ENCODE results near the gene KCNK16. TPM values are rescaled to one million over a fixed set of nuclear protein-coding genes. Genes with fewer than 3 reads are reported as not detected.

The KCNK16 gene
- total RNA-seq, 2 experiments from 2014 or later = not detected

- ChIA-PET POLR2A (no interaction called here), CTCF (no interaction called here)
- ATAC-seq (ENCODE audit: poor library complexity) (no peak), DNase-seq (peak in 3 of 14 experiments; percentile 18 to 54 (median 52))
- no peaks in the 10 kb centered on the region for H3K27me3 ChIP-seq (ENCODE audit: control insufficient read depth in 1 of 2, insufficient read depth in 2 of 2, low read length in 2 of 2)
- Mint-ChIP-seq H3K27ac (no peak overlapping the region), H3K4me3 (no peak overlapping the region), H3K4me1 (ENCODE audit: low read depth) (no peaks in the 10 kb centered on the region), H3K9me3 (no peaks in the 10 kb centered on the region), H3K36me3 (ENCODE audit: low read depth) (no peaks in the 10 kb centered on the region), H3K27me3 (peaks cover 19% of the 10 kb centered on the region)
- intact Hi-C loops (cut with DNase I, micrococcal nuclease) = no loop called here
- no peaks in the 10 kb centered on the region for H3K9me3 ChIP-seq (ENCODE audit: control insufficient read depth in 1 of 2, insufficient read depth in 1 of 2, low read length in 2 of 2)
- H3K4me3 ChIP-seq (ENCODE audit: low read length) = no peak overlapping the region
- TF ChIP-seq CTCF (IDR thresholded peaks at IDR 0.05) = no peak
- H3K4me1 ChIP-seq (ENCODE audit: insufficient read depth, low read length) = no peaks in the 10 kb centered on the region
- H3K36me3 ChIP-seq (ENCODE audit: insufficient read depth, low read length) = no peaks in the 10 kb centered on the region
- no peak overlapping the region for H3K27ac ChIP-seq (ENCODE audit: low read depth in 1 of 2, low read length in 2 of 2)
Measured at GRCh38 chr6:39330057-39330456, 7.6 kb upstream of the KCNK16 start.

- TF ChIP-seq CTCF (IDR thresholded peaks at IDR 0.05) = no peak
- H3K27me3 ChIP-seq (ENCODE audit: control insufficient read depth in 1 of 2, insufficient read depth in 2 of 2, low read length in 2 of 2) = no peaks in the 10 kb centered on the region
- intact Hi-C loops (cut with DNase I, micrococcal nuclease) = no loop called here
- no peak overlapping the region for H3K4me3 ChIP-seq (ENCODE audit: low read length)
- CTCF ChIA-PET = no interaction called here
- H3K27me3 Mint-ChIP-seq = peaks cover 15% of the 10 kb centered on the region
- H3K4me1 ChIP-seq (ENCODE audit: insufficient read depth, low read length) = no peaks in the 10 kb centered on the region
- H3K9me3 Mint-ChIP-seq = no peaks in the 10 kb centered on the region
- H3K9me3 ChIP-seq (ENCODE audit: control insufficient read depth in 1 of 2, insufficient read depth in 1 of 2, low read length in 2 of 2) = peaks cover 0 to 3% of the 10 kb centered on the region in 2 experiments
- no peak overlapping the region for H3K27ac ChIP-seq (ENCODE audit: low read depth in 1 of 2, low read length in 2 of 2)
- no peak overlapping the region for H3K4me3 Mint-ChIP-seq
- no peaks in the 10 kb centered on the region for H3K36me3 Mint-ChIP-seq (ENCODE audit: low read depth)
- POLR2A ChIA-PET = no interaction called here
- H3K27ac Mint-ChIP-seq = no peak overlapping the region
- H3K4me1 Mint-ChIP-seq (ENCODE audit: low read depth) = no peaks in the 10 kb centered on the region
- no peaks in the 10 kb centered on the region for H3K36me3 ChIP-seq (ENCODE audit: insufficient read depth, low read length)
- DNase-seq (no peak), ATAC-seq (ENCODE audit: poor library complexity) (no peak)
Measured at GRCh38 chr6:39328066-39328465, 5.6 kb upstream of the KCNK16 start.

GRCh38 chr6:39327507-39327906 lies 5.0 kb upstream of the KCNK16 start:
- peaks cover 0 to 2% of the 10 kb centered on the region in 2 experiments for H3K27me3 ChIP-seq (ENCODE audit: control insufficient read depth in 1 of 2, insufficient read depth in 2 of 2, low read length in 2 of 2)
- H3K4me1 ChIP-seq (ENCODE audit: insufficient read depth, low read length) = no peaks in the 10 kb centered on the region
- peaks cover 0 to 3% of the 10 kb centered on the region in 2 experiments for H3K9me3 ChIP-seq (ENCODE audit: control insufficient read depth in 1 of 2, insufficient read depth in 1 of 2, low read length in 2 of 2)
- TF ChIP-seq CTCF (IDR thresholded peaks at IDR 0.05) = no peak
- ChIA-PET POLR2A (no interaction called here), CTCF (no interaction called here)
- H3K27ac ChIP-seq (ENCODE audit: low read depth in 1 of 2, low read length in 2 of 2) = no peak overlapping the region
- intact Hi-C loops (cut with DNase I, micrococcal nuclease) = no loop called here
- ATAC-seq (ENCODE audit: poor library complexity) = no peak
- H3K36me3 ChIP-seq (ENCODE audit: insufficient read depth, low read length) = no peaks in the 10 kb centered on the region
- DNase-seq = no peak
- no peaks in the 10 kb centered on the region for H3K4me1 Mint-ChIP-seq (ENCODE audit: low read depth)
- no peak overlapping the region for H3K4me3 Mint-ChIP-seq
- no peak overlapping the region for H3K4me3 ChIP-seq (ENCODE audit: low read length)
- no peak overlapping the region for H3K27ac Mint-ChIP-seq
- no peaks in the 10 kb centered on the region for H3K9me3 Mint-ChIP-seq
- no peaks in the 10 kb centered on the region for H3K36me3 Mint-ChIP-seq (ENCODE audit: low read depth)
- peaks cover 11% of the 10 kb centered on the region for H3K27me3 Mint-ChIP-seq

Measured in CD4-positive, alpha-beta T cell (primary cell).